Thoracic aorta (tissue), 2 donors: ENCODE measurements around the gene DMRT1. TPM values are rescaled to one million over a fixed set of nuclear protein-coding genes. Genes with fewer than 3 reads are reported as not detected.
"Not testable (repeated sequence)": the region's sequence is repeated elsewhere in the genome, so short reads cannot be mapped to it uniquely, and the experiment has no call there.

Experiments used
- ATAC-seq: fragments of 150-250 bp; one replicate; pipeline ENCODE4 v1.8.0; 2017; ENCODE audit warnings: low read depth; ENCODE audit not compliant: insufficient number of reproducible peaks, low FRiP score
- DNase-seq: peaks from one replicate; pipeline ENCODE4 v3.0.0-alpha.2; 2020; ENCODE audit warnings: low spot score
- H3K27ac ChIP-seq, 2 donors: fragments of 200-600 bp; sonication (generic); 1 replicate in 1 of 2; 2 replicates in 1 of 2; pipeline ENCODE4 v1.5.1; 2016; ENCODE audit warnings: mild to moderate bottlenecking in 2 of 2, moderate library complexity in 2 of 2
- H3K27me3 ChIP-seq: fragments of 200-600 bp; sonication (generic); replicated peaks from 2 replicates; pipeline ENCODE4 v1.6.0; 2016; ENCODE audit warnings: mild to moderate bottlenecking; ENCODE audit not compliant: insufficient read depth
- H3K36me3 ChIP-seq: fragments of 200-600 bp; sonication (generic); one replicate; pipeline ENCODE4 v1.5.1; 2016
- H3K4me1 ChIP-seq, 2 donors: fragments of 200-600 bp; sonication (generic); 1 replicate in 1 of 2; 2 replicates in 1 of 2; pipeline versions ENCODE4 v1.5.1 to v1.6.0; 2016; ENCODE audit warnings: low read depth in 2 of 2, mild to moderate bottlenecking in 1 of 2; ENCODE audit not compliant: control insufficient read depth in 1 of 2
- H3K4me3 ChIP-seq: fragments of 200-600 bp; sonication (generic); 2 replicates; pipeline ENCODE4 v1.5.1; 2016; ENCODE audit warnings: mild to moderate bottlenecking
- H3K9me3 ChIP-seq: fragments of 200-600 bp; sonication (generic); 2 replicates; pipeline ENCODE4 v1.5.1; 2016
- CTCF ChIP-seq: fragments of 200-600 bp; sonication (generic); IDR thresholded peaks from one replicate; pipeline ENCODE4 v1.5.1; 2019; ENCODE audit warnings: antibody characterized with exemption
- total RNA-seq, 2 donors: library from RNA; depleted of rRNA; stranded (reverse); fragments of >200 nt; gene quantifications; one replicate each; pipeline versions ENCODE4 v1.1.0 to v1.2.3, GENCODE V29; 2016

The DMRT1 gene
- total RNA-seq, 2 donors from 2014 or later: not detected

GRCh38 chr9:908536-909205, 67.2 kb downstream of the DMRT1 start:
- Histone ChIP-seq H3K36me3 (no peaks in the 10 kb centered on the region), H3K4me1 (no peaks in the 10 kb centered on the region), H3K27ac (no peak overlapping the region), H3K4me3 (no peak overlapping the region), H3K9me3 (no peaks in the 10 kb centered on the region), H3K27me3 (no peaks in the 10 kb centered on the region)
- DNase-seq (no peak), ATAC-seq (no peak)
- no peak for TF ChIP-seq CTCF

- TF ChIP-seq CTCF: no peak
- Histone ChIP-seq H3K4me3 (no peak overlapping the region), H3K9me3 (no peaks in the 10 kb centered on the region), H3K4me1 (no peaks in the 10 kb centered on the region), H3K36me3 (no peaks in the 10 kb centered on the region), H3K27ac (no peak overlapping the region), H3K27me3 (no peaks in the 10 kb centered on the region)
- ATAC-seq: no peak
- DNase-seq: no peak
These were observed 69.5 kb downstream of the DMRT1 start for GRCh38 chr9:911005-911404.

GRCh38 chr9:912776-913175, 71.3 kb downstream of the DMRT1 start:
- Histone ChIP-seq H3K27ac (no peak overlapping the region), H3K4me3 (no peak overlapping the region), H3K27me3 (no peaks in the 10 kb centered on the region), H3K4me1 (no peaks in the 10 kb centered on the region), H3K36me3 (no peaks in the 10 kb centered on the region), H3K9me3 (no peaks in the 10 kb centered on the region)
- DNase-seq (no peak), ATAC-seq (no peak)
- TF ChIP-seq CTCF: no peak

- H3K27me3 ChIP-seq, H3K9me3 ChIP-seq, DNase-seq, H3K36me3 ChIP-seq, ATAC-seq, H3K4me1 ChIP-seq, H3K27ac ChIP-seq, H3K4me3 ChIP-seq: not testable (repeated sequence)
These were observed 72.0 kb downstream of the DMRT1 start for GRCh38 chr9:913526-913925.

- Histone ChIP-seq H3K4me3 (no peak overlapping the region), H3K9me3 (no peaks in the 10 kb centered on the region), H3K4me1 (no peaks in the 10 kb centered on the region), H3K27ac (no peak overlapping the region), H3K36me3 (no peaks in the 10 kb centered on the region), H3K27me3 (no peaks in the 10 kb centered on the region)
- ATAC-seq (no peak), DNase-seq (no peak)
- no peak for TF ChIP-seq CTCF
These were observed 76.2 kb downstream of the DMRT1 start for GRCh38 chr9:917730-918129.

GRCh38 chr9:920927-921326, 79.4 kb downstream of the DMRT1 start:
- ATAC-seq (no peak), DNase-seq (no peak)
- no peak for TF ChIP-seq CTCF
- Histone ChIP-seq H3K9me3 (no peaks in the 10 kb centered on the region), H3K36me3 (no peaks in the 10 kb centered on the region), H3K4me3 (no peak overlapping the region), H3K27me3 (no peaks in the 10 kb centered on the region), H3K4me1 (no peaks in the 10 kb centered on the region), H3K27ac (no peak overlapping the region)
